Umbilical cord (tissue), 1 donor: ENCODE measurements around the gene PCDHGB2. TPM values are rescaled to one million over a fixed set of nuclear protein-coding genes. Genes with fewer than 3 reads are reported as not detected.

Experiments
- total RNA-seq: library from RNA; depleted of rRNA; stranded (reverse); fragments of >200 nt; gene quantifications from one replicate; pipeline ENCODE4 v1.2.3, GENCODE V29; 2014; ENCODE audit warnings: low replicate concordance; ENCODE audit not compliant: insufficient read depth

The PCDHGB2 gene
- total RNA-seq, 1 donor from 2014 or later = 4.6 TPM

Other genes starting within 250 kb of the PCDHGB2 start
- 2.9 TPM for gene PCDHB4, start 238.2 kb upstream of the PCDHGB2 start, total RNA-seq
- 11.6 TPM for gene PCDHB5, start 224.8 kb upstream of the PCDHGB2 start, total RNA-seq
- 1.9 TPM for gene PCDHB6, start 209.9 kb upstream of the PCDHGB2 start, total RNA-seq
- gene PCDHB7, start 187.3 kb upstream of the PCDHGB2 start, total RNA-seq = 3.6 TPM
- 0.72 TPM for gene PCDHB8, start 182.2 kb upstream of the PCDHGB2 start, total RNA-seq
- 4.1 TPM for gene PCDHB16, start 177.6 kb upstream of the PCDHGB2 start, total RNA-seq
- 1.9 TPM for gene PCDHB9, start 172.8 kb upstream of the PCDHGB2 start, total RNA-seq
- gene PCDHB10, start 167.6 kb upstream of the PCDHGB2 start, total RNA-seq = 5.5 TPM
- 5.1 TPM for gene PCDHB11, start 160.4 kb upstream of the PCDHGB2 start, total RNA-seq
- 2.9 TPM for gene PCDHB12, start 151.3 kb upstream of the PCDHGB2 start, total RNA-seq
- gene PCDHB13, start 146.1 kb upstream of the PCDHGB2 start, total RNA-seq = 1.7 TPM
- gene PCDHB14, start 136.7 kb upstream of the PCDHGB2 start, total RNA-seq = 12.3 TPM
- gene PCDHB15, start 114.6 kb upstream of the PCDHGB2 start, total RNA-seq = 3.4 TPM
- 1.9 TPM for gene SLC25A2, start 55.9 kb upstream of the PCDHGB2 start, total RNA-seq
- 58.7 TPM for gene TAF7, start 39.2 kb upstream of the PCDHGB2 start, total RNA-seq
- gene PCDHGA1, start 29.5 kb upstream of the PCDHGB2 start, total RNA-seq = 0.96 TPM
- gene PCDHGA2, start 21.2 kb upstream of the PCDHGB2 start, total RNA-seq = 4.6 TPM
- 2.2 TPM for gene PCDHGA3, start 16.2 kb upstream of the PCDHGB2 start, total RNA-seq
- 1.7 TPM for gene PCDHGB1, start 9.9 kb upstream of the PCDHGB2 start, total RNA-seq
- gene PCDHGA4, start 5.0 kb upstream of the PCDHGB2 start, total RNA-seq = 6.0 TPM
- 1.9 TPM for gene PCDHGA5, start 4.2 kb downstream of the PCDHGB2 start, total RNA-seq
- gene PCDHGB3, start 10.2 kb downstream of the PCDHGB2 start, total RNA-seq = 11.8 TPM
- 7.2 TPM for gene PCDHGA6, start 13.9 kb downstream of the PCDHGB2 start, total RNA-seq
- 7.0 TPM for gene PCDHGA7, start 22.7 kb downstream of the PCDHGB2 start, total RNA-seq
- 18.3 TPM for gene PCDHGB4, start 27.7 kb downstream of the PCDHGB2 start, total RNA-seq
- 3.9 TPM for gene PCDHGA8, start 32.6 kb downstream of the PCDHGB2 start, total RNA-seq
- gene PCDHGB5, start 38.0 kb downstream of the PCDHGB2 start, total RNA-seq = 15.4 TPM
- 11.1 TPM for gene PCDHGA9, start 42.8 kb downstream of the PCDHGB2 start, total RNA-seq
- gene PCDHGB6, start 48.0 kb downstream of the PCDHGB2 start, total RNA-seq = 9.1 TPM
- 10.8 TPM for gene PCDHGA10, start 53.0 kb downstream of the PCDHGB2 start, total RNA-seq
- 13.2 TPM for gene PCDHGB7, start 57.7 kb downstream of the PCDHGB2 start, total RNA-seq
- 7.9 TPM for gene PCDHGA11, start 61.1 kb downstream of the PCDHGB2 start, total RNA-seq
- gene PCDHGA12, start 70.5 kb downstream of the PCDHGB2 start, total RNA-seq = 14.4 TPM
- gene PCDHGC3, start 116.0 kb downstream of the PCDHGB2 start, total RNA-seq = 42.9 TPM
- 4.8 TPM for gene PCDHGC4, start 125.0 kb downstream of the PCDHGB2 start, total RNA-seq
- 8.2 TPM for gene PCDHGC5, start 129.1 kb downstream of the PCDHGB2 start, total RNA-seq